DMS53 (cell line): Measurements from ENCODE around the gene GEN1.
"Not testable (repeated sequence)": the region's sequence is repeated elsewhere in the genome, so short reads cannot be mapped to it uniquely, and the experiment has no call there.

Experiments
- DNase-seq: peaks from one replicate; lab custom pipeline; 2025; lab: John Stamatoyannopoulos, UW

The GEN1 gene

GRCh38 chr2:17799301-17800120 is 45.6 kb downstream of the GEN1 start:
- no peak for DNase-seq

- peak; percentile 27 for DNase-seq
Observed at GRCh38 chr2:17800219-17800618, 46.3 kb downstream of the GEN1 start.

GRCh38 chr2:17800693-17801458 is 46.9 kb downstream of the GEN1 start:
- DNase-seq, result no peak

GRCh38 chr2:17803497-17803896 is 49.6 kb downstream of the GEN1 start:
- no peak for DNase-seq

GRCh38 chr2:17804358-17804757 is 50.4 kb downstream of the GEN1 start:
- no peak for DNase-seq

- DNase-seq, result no peak
Observed at GRCh38 chr2:17805166-17805565, 51.2 kb downstream of the GEN1 start.

GRCh38 chr2:17805717-17806363 is 51.9 kb downstream of the GEN1 start:
- DNase-seq, result no peak

- no peak for DNase-seq
Observed at GRCh38 chr2:17813010-17813741, 59.2 kb downstream of the GEN1 start.

GRCh38 chr2:17813742-17814473 is 60.0 kb downstream of the GEN1 start:
- DNase-seq, result no peak

GRCh38 chr2:17814601-17815000 is 60.7 kb downstream of the GEN1 start:
- DNase-seq, result no peak

- DNase-seq, result no peak
Observed at GRCh38 chr2:17815468-17816184, 61.7 kb downstream of the GEN1 start.

GRCh38 chr2:17816396-17817245 is 62.7 kb downstream of the GEN1 start, which contains the start of gene MSGN1:
Gene MSGN1, plus strand, starts transcription at chr2:17816460. Its CDS starts 59 bp downstream, at chr2:17816519.
- no peak for DNase-seq

- no peak for DNase-seq
Observed at GRCh38 chr2:17818235-17818815, 64.4 kb downstream of the GEN1 start.

- DNase-seq, result no peak
Observed at GRCh38 chr2:17821080-17821479, 67.1 kb downstream of the GEN1 start.

GRCh38 chr2:17821535-17822444 is 67.9 kb downstream of the GEN1 start:
- no peak for DNase-seq

- no peak for DNase-seq
Observed at GRCh38 chr2:17822445-17823117, 68.6 kb downstream of the GEN1 start.

- not testable (repeated sequence) for DNase-seq
Observed at GRCh38 chr2:17823646-17824045, 69.7 kb downstream of the GEN1 start.

- no peak for DNase-seq
Observed at GRCh38 chr2:17827316-17827715, 73.4 kb downstream of the GEN1 start.
